GM19238 (cell line): Measurements from ENCODE around the gene RPL21.
"Not testable (repeated sequence)": the region's sequence is repeated elsewhere in the genome, so short reads cannot be mapped to it uniquely, and the experiment has no call there.

Experiments
- DNase-seq: peaks from one replicate; pipeline ENCODE4 v3.0.0; 2011; ENCODE audit warnings: low spot score; ENCODE audit not compliant: insufficient read length

Gene RPL21

DNA sequence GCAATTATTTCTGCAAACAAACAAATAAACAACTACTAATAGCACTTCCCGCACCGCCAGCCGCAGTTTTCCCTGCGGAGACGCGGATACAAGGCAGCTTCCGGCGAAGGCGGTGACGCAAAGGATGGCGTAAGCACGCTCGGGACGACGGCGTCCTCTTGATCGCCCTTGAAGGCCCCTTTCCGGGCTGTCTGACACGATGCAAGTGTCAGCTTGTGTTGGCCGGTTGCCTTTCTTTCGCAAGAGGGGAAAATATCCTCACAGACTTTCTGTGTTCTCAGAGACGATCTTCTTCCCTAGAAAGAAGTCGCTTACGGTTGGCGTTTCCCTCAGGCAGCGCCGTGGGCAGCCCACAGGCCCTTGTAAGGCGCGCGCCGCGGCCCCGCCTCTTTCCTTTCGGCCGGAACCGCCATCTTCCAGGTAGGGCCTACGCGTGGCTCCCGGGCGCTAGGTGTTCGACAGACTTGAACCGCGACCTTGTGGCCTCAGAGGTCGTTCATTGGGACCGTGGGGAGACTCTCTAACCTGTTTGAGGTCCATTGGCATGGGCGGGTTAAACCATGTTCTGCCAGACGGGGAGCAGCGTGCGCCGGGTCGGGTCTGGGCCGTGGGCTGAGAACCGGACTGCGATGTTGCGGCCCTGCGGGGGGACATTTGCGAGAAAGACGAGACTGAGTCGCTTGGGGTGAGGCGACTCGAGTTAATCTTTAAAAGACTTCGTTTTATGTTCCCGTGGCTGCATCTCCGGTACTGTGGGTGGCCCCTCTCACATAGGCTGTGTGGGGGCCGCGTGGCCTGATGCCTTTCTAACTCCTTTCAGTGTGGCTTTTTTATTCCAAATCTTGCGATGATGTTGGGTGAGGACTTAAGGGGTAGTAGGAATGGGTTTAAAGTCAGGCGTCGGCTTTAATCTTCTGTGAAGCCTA is at the start of gene RPL21:
Gene RPL21 (plus strand): TSS at position 393 of the 926 bp plus-strand sequence. CDS start 2,219 bp downstream, outside the sequence.
- peak; percentile 75 for DNase-seq

GRCh38 chr13:27201661-27202060 is 49.7 kb upstream of the RPL21 start:
- no peak for DNase-seq

DNA sequence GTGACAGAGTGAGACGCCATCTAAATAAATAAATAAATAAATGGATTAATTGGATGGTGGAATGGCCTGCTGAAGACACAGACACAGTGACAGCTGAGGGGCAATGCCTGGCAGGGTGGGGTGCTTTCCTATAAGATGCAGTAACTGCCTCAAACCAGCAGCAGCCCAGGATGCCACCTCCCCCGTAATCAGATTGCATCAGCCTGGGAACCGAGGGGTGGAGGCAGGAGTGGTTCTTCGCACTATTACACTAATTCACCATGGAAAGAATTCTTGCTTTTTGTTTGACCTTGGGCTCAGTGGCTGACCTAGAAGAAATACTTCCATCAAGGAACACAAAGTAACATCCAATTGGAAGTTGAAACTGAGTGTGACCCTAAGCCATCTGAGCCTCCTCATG is 48.2 kb upstream of the RPL21 start:
- no peak for DNase-seq

DNA sequence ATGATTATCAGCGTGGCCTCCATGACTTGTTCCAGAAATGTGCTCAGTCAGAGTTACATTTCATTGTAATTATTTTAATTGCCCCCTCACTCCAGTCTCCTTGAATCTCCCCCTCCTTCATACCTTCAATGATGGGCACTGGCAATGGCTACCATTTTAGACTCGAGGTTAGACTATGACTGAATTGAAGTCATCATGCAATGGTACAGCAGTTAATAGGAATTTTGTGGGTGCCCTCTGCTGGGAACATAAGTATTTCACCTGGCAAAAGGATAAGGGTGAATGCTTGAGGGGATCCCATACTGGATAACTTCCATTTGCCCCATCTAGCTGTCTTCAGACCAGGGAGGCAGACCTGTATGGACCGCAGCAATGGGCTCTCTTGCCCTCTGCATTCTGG is 47.5 kb upstream of the RPL21 start:
- no peak for DNase-seq

DNA sequence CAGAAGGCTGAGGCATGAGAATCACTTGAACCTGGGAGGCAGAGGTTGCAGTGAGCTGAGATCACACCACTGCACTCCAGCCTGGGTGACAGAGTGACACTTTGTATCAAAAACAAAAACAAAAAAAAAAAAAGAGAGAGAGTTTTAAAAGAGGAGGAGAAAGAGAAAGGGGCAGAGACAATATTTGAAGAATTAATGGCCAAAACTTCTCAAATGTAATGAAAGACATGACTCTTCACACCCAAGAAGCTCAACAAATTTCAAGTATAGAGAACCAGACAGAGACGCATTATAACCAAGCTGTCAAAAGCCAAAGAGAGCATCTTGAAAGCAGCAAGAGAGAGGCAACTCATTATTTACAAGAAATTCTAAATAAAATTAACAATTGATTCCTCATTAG is 42.8 kb upstream of the RPL21 start:
- no peak for DNase-seq

DNA sequence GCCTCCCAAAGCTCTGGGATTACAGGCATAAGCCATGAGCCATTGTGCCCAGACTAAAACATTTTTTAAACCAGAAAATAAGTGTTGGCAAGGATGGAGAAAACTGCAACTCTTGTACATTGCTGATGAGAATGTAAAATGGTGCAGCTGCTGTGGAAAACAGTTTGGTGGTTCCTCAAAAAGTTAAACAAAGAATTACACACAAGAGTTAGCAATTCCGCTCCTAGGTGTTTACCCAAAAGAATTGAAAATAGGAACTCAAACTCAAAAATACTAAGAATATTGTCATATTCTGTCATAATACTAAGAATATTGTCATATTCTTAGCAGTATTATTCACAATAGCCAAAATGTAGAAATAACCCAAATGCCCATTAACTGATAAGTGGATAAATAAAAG is 40.1 kb upstream of the RPL21 start:
- DNase-seq: no peak

DNA sequence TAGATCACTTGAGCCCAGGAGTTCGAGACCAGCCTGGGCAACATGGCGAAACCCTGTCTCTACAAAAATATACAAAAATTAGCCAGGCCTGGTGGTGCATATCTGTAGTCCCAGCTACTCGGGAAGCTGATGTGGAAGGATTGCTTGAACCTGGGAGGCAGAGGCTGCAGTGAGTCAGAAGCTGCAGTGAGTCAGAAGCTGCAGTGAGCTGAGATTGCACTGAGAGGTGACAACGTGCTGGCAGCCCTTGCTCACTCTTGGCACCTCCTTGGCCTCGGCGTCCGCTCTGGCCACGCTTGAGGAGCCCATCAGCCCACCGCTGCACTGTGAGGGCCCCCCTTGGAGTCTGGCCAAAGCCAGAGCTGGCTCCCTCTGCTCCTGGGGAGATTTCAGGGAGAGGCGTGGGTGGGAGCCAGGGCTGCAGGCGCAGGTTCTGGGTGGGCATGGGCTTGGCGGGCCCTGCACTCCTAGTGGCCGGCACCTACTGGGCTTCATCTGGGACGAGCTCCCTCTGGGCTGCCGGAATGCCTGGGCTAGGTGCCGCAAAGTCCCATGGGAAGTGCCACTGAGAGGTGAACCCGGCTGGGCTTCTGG is 39.5 kb upstream of the RPL21 start:
- no peak for DNase-seq

DNA sequence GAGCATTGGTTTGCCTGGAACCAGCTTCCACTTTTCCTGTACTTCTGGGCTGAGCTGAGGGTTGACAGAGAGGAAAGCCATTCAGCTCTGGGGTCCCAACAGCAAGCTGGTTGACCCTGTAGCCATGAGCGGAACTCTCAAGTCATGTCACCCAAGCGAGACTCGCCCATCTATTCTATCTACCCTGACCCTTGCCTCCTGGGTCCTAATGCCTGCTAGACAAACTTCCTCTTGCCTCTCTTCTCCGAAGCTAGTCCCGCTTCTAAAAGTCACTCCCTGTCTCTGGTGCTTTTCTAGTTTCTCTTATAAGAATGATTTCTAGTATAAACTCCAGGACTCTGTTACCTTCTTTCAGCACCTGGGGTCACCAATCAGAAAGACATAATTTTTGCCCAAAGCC is 38.0 kb upstream of the RPL21 start:
- not testable (repeated sequence) for DNase-seq

GRCh38 chr13:27217791-27218190 is 33.6 kb upstream of the RPL21 start:
- DNase-seq: not testable (repeated sequence)

DNA sequence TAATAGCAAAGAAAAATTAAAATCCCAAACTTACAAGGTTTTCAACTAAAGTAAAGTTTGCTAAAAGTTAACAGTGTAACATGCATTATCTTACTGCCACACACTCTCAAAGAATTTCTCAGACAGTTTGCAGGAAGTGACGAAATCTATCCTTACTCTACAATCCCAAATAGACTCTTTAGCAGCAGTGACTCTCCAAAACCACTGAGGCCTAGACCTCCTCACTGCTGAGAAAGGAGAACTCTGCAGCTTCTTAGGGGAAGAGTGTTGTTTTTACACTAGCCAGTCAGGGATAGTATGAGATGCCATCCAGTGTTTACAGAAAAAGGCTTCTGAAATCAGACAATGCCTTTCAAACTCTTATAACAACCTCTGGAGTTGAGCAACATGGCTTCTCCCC is 32.5 kb upstream of the RPL21 start:
- DNase-seq: not testable (repeated sequence)

DNA sequence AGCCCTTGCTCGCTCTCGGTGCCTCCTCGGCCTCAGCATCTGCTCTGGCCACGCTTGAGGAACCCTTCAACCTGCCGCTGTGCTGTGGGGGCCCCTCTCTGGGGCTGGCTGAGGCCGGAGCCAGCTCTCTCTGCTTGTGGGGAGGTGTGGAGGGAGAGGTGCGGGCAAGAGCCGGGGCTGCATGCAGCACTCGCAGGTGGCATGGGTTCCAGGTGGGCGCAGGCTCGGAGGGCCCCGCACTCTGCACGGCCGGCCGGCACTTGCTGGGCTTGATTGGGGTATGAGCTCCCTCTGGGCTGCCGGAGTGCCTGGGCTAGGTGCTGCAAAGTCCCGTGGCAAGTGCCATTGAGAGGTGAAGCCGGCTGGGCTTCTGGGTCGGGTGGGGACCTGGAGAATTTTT is 31.7 kb upstream of the RPL21 start:
- DNase-seq: no peak

GRCh38 chr13:27222100-27222499 is 29.3 kb upstream of the RPL21 start:
- not testable (repeated sequence) for DNase-seq

- no peak for DNase-seq
These were observed 24.4 kb upstream of the RPL21 start for GRCh38 chr13:27226991-27227390.

DNA sequence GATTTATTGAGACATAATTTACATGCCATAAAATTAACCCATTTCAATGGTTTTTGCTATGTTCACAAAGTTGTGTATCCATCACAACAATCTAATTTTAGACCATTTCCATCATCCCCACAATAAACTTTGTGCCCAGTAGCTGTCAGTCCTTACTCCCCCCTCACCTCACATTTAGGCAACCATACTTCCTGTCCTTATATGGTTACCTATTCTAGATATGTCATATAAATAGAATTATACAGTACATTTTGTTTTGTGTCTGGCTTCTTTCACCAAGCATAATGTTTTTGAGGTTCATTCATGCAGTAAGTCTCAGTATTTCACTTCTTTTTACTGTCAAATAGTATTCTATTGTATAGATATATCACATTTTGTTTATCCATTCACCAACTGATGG is 23.2 kb upstream of the RPL21 start:
- DNase-seq: no peak

DNA sequence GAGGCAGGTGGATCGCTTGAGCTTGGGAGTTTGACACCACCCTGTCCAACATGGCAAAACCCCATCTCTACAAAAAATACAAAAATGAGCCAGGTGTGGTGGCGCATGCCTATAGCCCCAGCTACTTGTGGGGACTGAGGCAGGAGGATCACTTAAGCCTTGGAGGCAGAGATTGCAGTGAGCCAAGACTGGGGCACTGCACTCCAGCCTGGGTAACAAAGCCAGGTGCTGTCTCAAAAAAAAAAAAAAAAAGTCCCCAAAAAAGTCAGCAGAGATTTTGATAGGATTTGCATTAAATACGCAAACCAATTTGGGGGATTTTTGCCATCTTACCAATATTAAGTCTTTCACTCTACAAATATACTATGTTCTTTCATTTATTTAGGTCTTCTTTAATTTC is 21.7 kb upstream of the RPL21 start:
- DNase-seq: no peak

DNA sequence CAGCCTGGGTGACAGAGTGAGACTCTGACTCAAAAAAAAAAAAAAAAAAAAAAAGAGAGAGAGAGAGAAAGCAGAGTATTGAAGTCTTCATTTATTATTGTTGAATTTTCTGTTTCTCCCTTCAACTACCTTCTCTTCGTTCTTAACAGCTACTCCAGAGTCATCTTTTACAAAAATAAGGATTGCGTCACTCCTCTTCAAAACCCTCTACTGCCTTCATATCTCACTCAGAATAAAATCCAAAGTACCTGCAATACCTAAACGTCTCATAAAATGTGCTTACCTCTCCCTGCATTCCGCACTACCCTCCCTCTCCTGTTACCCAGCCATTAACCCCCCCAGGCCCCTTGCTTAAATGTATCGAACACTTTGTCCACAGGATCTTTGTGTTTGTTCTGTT is 17.4 kb upstream of the RPL21 start:
- DNase-seq: no peak

GRCh38 chr13:27236478-27236877 is 14.9 kb upstream of the RPL21 start:
- DNase-seq: no peak

GRCh38 chr13:27242702-27243101 is 8.7 kb upstream of the RPL21 start:
- no peak for DNase-seq

DNA sequence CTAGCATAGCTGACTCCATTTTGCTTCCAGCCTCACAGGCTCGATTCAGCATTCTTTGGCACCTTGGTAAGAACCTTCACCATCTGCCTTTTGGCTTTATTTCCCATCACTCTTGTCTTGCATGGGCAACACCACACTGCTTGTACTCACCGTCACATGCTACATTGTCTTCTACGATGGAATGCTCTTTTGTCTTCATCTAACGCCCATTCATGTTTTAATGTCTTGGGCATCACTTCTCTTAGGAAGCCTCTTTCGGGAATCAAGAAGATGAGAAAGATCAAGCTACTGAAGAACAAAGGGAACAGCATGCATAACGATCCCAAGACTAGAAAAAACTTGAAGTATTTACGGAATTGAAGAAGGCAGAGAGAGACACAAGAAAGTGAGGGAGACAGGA is 5.7 kb upstream of the RPL21 start:
- DNase-seq: no peak

- DNase-seq: no peak
These were observed 559 bp upstream of the RPL21 start for GRCh38 chr13:27250833-27251165.

GRCh38 chr13:27252467-27252866 is 1.1 kb downstream of the RPL21 start:
- DNase-seq: no peak

- DNase-seq: no peak
These were observed 5.8 kb downstream of the RPL21 start for GRCh38 chr13:27257233-27257568.

- no peak for DNase-seq
These were observed 6.4 kb downstream of the RPL21 start for GRCh38 chr13:27257648-27258253.
